ENCODE results near the gene SSBP3. TPM values are rescaled to one million over a fixed set of nuclear protein-coding genes. Genes with fewer than 3 reads are reported as not detected.

Gene SSBP3
- total and polyA plus RNA-seq, 2 of the 13 experiments (the other 11 are each of a cell fraction or from before 2014, with no cell fraction given): 8.5 to 17.6 TPM

DNA sequence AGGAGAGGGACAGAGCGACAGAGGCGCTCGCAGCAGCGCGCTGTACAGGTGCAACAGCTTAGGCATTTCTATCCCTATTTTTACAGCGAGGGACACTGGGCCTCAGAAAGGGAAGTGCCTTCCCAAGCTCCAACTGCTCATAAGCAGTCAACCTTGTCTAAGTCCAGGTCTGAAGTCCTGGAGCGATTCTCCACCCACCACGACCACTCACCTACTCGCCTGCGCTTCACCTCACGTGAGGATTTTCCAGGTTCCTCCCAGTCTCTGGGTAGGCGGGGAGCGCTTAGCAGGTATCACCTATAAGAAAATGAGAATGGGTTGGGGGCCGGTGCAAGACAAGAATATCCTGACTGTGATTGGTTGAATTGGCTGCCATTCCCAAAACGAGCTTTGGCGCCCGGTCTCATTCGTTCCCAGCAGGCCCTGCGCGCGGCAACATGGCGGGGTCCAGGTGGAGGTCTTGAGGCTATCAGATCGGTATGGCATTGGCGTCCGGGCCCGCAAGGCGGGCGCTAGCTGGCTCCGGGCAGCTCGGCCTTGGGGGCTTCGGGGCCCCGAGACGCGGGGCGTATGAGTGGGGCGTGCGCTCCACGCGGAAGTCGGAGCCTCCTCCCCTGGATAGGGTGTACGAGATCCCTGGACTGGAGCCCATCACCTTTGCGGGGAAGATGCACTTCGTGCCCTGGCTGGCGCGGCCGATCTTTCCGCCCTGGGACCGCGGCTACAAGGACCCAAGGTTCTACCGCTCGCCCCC lies 206.3 kb downstream of the SSBP3 start, which contains the start of the genes CYB5RL and MRPL37 (continued):
- TF ChIP-seq EEA1 (CRISPR knock-in tag; IDR thresholded peaks at IDR 0.05; ENCODE audit: borderline replicate concordance): peak; percentile 41; the same call in 1 of the 2 replicates
- no peak for TF ChIP-seq RFX3 (CRISPR knock-in tag; IDR thresholded peaks at IDR 0.05)
- peak; percentile 24; the same call in 1 of the 2 replicates for TF ChIP-seq ZNF768 (CRISPR knock-in tag; IDR thresholded peaks at IDR 0.05)
- no peak for TF ChIP-seq MZF1 (CRISPR knock-in tag; IDR thresholded peaks at IDR 0.05; ENCODE audit: borderline replicate concordance)
- TF ChIP-seq SIN3B (IDR thresholded peaks at IDR 0.05; ENCODE audit: low read length): peak; percentile 84
- no peak for TF ChIP-seq ZSCAN22 (CRISPR knock-in tag; IDR thresholded peaks at IDR 0.05)
- TF ChIP-seq ARHGAP35 (CRISPR knock-in tag; IDR thresholded peaks at IDR 0.05; ENCODE audit: borderline replicate concordance): no peak
- no peak for TF ChIP-seq JUNB (CRISPR knock-in tag; IDR thresholded peaks at IDR 0.05; ENCODE audit: borderline replicate concordance)
- TF ChIP-seq, protein P1, sequence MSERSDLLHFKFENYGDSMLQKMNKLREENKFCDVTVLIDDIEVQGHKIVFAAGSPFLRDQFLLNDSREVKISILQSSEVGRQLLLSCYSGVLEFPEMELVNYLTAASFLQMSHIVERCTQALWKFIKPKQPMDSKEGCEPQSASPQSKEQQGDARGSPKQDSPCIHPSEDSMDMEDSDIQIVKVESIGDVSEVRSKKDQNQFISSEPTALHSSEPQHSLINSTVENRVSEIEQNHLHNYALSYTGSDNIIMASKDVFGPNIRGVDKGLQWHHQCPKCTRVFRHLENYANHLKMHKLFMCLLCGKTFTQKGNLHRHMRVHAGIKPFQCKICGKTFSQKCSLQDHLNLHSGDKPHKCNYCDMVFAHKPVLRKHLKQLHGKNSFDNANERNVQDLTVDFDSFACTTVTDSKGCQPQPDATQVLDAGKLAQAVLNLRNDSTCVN (CRISPR knock-in tag; IDR thresholded peaks at IDR 0.05; ENCODE audit: borderline replicate concordance): no peak
- no peak for TF ChIP-seq HNRNPUL1 (IDR thresholded peaks at IDR 0.05; ENCODE audit: low read depth, low read length)
- TF ChIP-seq ZMYM2 (CRISPR knock-in tag; IDR thresholded peaks at IDR 0.05): no peak
- TF ChIP-seq, protein P2, sequence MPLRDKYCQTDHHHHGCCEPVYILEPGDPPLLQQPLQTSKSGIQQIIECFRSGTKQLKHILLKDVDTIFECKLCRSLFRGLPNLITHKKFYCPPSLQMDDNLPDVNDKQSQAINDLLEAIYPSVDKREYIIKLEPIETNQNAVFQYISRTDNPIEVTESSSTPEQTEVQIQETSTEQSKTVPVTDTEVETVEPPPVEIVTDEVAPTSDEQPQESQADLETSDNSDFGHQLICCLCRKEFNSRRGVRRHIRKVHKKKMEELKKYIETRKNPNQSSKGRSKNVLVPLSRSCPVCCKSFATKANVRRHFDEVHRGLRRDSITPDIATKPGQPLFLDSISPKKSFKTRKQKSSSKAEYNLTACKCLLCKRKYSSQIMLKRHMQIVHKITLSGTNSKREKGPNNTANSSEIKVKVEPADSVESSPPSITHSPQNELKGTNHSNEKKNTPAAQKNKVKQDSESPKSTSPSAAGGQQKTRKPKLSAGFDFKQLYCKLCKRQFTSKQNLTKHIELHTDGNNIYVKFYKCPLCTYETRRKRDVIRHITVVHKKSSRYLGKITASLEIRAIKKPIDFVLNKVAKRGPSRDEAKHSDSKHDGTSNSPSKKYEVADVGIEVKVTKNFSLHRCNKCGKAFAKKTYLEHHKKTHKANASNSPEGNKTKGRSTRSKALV (CRISPR knock-in tag; IDR thresholded peaks at IDR 0.05): no peak
- TF ChIP-seq ZNF235 (CRISPR knock-in tag; IDR thresholded peaks at IDR 0.05; ENCODE audit: borderline replicate concordance): no peak
- no peak for TF ChIP-seq ZNF17 (CRISPR knock-in tag; IDR thresholded peaks at IDR 0.05)
- TF ChIP-seq THYN1 (CRISPR knock-in tag; IDR thresholded peaks at IDR 0.05; ENCODE audit: borderline replicate concordance, low read depth): no peak
- TF ChIP-seq ZFP90 (CRISPR knock-in tag; IDR thresholded peaks at IDR 0.05; ENCODE audit: borderline replicate concordance): 0 out of 2 replicates have a peak, but pooled peaks have one; percentile 45
- TF ChIP-seq RAD21 (CRISPR knock-in tag; IDR thresholded peaks at IDR 0.05): peak; percentile 28
- no peak for TF ChIP-seq PRPF4 (IDR thresholded peaks at IDR 0.05; ENCODE audit: low read depth, low read length, poor library complexity, severe bottlenecking)
- TF ChIP-seq HIVEP1 (CRISPR knock-in tag; IDR thresholded peaks at IDR 0.05): no peak; the same call in 1 of the 2 replicates
- no peak for TF ChIP-seq ZNF382 (CRISPR knock-in tag; IDR thresholded peaks at IDR 0.05; ENCODE audit: borderline replicate concordance)
- TF ChIP-seq ZNF724P (CRISPR knock-in tag; IDR thresholded peaks at IDR 0.05; ENCODE audit: borderline replicate concordance): no peak
- TF ChIP-seq SRSF1 (optimal IDR thresholded peaks at IDR 0.05; ENCODE audit: low read depth, low read length): no peak
- TF ChIP-seq GZF1 (CRISPR knock-in tag; IDR thresholded peaks at IDR 0.05): no peak
- TF ChIP-seq, protein P3, sequence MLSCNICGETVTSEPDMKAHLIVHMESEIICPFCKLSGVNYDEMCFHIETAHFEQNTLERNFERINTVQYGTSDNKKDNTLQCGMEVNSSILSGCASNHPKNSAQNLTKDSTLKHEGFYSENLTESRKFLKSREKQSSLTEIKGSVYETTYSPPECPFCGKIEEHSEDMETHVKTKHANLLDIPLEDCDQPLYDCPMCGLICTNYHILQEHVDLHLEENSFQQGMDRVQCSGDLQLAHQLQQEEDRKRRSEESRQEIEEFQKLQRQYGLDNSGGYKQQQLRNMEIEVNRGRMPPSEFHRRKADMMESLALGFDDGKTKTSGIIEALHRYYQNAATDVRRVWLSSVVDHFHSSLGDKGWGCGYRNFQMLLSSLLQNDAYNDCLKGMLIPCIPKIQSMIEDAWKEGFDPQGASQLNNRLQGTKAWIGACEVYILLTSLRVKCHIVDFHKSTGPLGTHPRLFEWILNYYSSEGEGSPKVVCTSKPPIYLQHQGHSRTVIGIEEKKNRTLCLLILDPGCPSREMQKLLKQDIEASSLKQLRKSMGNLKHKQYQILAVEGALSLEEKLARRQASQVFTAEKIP (CRISPR knock-in tag; IDR thresholded peaks at IDR 0.05; ENCODE audit: borderline replicate concordance): no peak
- no peak for TF ChIP-seq GTF2F1 (IDR thresholded peaks at IDR 0.05; ENCODE audit: low read length)
- 0 out of 2 replicates have a peak, but pooled peaks have one; percentile 34 for TF ChIP-seq HNF4G (IDR thresholded peaks at IDR 0.05; ENCODE audit: borderline replicate concordance, low read depth, low read length)
- no peak for TF ChIP-seq HNF4G (CRISPR knock-in tag; IDR thresholded peaks at IDR 0.05; ENCODE audit: borderline replicate concordance, low read depth)
